D721Med (cell line): ENCODE measurements around the gene KCTD20.
"Not testable (repeated sequence)": the region's sequence is repeated elsewhere in the genome, so short reads cannot be mapped to it uniquely, and the experiment has no call there.

Source experiments
- DNase-seq: peaks from one replicate; pipeline ENCODE4 v3.0.0; 2011; ENCODE audit warnings: low spot score; ENCODE audit not compliant: insufficient read length
- FAIRE-seq: peaks from 2 replicates; lab custom pipeline; 2011; peaks lifted over from hg19 to GRCh38; lab: Jason Lieb, UNC
- TF ChIP-seq, protein P1 (sequence below): IDR thresholded peaks from 2 replicates; pipeline ENCODE4 v1.5.1; 2012; ENCODE audit warnings: mild to moderate bottlenecking, control low read depth; ENCODE audit not compliant: insufficient read depth; ENCODE audit errors: missing control alignments

KCTD20 gene

GRCh38 chr6:36442671-36443470, at the start of gene KCTD20, which contains the start of gene PXT1:
TSS of gene KCTD20 (plus strand) at chr6:36443000. CDS start at chr6:36470098, 27,098 bp downstream.
TSS of gene PXT1 (minus strand) at chr6:36442854. CDS start at chr6:36426082, 16,772 bp downstream.
- peak; percentile 77 for DNase-seq
- TF ChIP-seq, protein P1, sequence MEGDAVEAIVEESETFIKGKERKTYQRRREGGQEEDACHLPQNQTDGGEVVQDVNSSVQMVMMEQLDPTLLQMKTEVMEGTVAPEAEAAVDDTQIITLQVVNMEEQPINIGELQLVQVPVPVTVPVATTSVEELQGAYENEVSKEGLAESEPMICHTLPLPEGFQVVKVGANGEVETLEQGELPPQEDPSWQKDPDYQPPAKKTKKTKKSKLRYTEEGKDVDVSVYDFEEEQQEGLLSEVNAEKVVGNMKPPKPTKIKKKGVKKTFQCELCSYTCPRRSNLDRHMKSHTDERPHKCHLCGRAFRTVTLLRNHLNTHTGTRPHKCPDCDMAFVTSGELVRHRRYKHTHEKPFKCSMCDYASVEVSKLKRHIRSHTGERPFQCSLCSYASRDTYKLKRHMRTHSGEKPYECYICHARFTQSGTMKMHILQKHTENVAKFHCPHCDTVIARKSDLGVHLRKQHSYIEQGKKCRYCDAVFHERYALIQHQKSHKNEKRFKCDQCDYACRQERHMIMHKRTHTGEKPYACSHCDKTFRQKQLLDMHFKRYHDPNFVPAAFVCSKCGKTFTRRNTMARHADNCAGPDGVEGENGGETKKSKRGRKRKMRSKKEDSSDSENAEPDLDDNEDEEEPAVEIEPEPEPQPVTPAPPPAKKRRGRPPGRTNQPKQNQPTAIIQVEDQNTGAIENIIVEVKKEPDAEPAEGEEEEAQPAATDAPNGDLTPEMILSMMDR, result no peak
- FAIRE-seq, result no peak

DNA sequence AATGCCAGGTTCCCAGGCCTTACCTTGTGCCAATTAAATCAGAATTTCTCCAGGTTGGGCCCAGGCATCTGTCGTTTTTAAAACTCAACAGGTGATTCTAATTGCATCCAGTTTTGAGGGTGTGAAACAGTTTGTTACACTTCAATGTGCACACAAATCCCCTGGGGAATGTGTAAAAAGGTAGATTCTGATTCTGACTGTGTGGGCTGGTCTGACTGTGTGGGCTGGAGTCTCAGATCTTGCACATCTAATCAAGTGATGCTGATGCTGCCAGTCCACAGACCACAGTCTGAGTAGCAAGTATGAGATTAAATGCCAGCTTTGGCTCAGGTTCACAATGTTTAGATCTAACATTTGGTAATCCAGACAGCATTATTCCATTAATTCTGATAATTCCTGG, 42.8 kb upstream of the KCTD20 start:
- FAIRE-seq (no peak), DNase-seq (no peak)
- TF ChIP-seq, protein P1, result no peak

- TF ChIP-seq, protein P1, result no peak
- no peak for DNase-seq
- no peak for FAIRE-seq
These were observed 40.3 kb upstream of the KCTD20 start for GRCh38 chr6:36402481-36402880.

GRCh38 chr6:36404164-36404563, 38.6 kb upstream of the KCTD20 start:
- FAIRE-seq, result no peak
- TF ChIP-seq, protein P1, result no peak
- DNase-seq, result no peak

DNA sequence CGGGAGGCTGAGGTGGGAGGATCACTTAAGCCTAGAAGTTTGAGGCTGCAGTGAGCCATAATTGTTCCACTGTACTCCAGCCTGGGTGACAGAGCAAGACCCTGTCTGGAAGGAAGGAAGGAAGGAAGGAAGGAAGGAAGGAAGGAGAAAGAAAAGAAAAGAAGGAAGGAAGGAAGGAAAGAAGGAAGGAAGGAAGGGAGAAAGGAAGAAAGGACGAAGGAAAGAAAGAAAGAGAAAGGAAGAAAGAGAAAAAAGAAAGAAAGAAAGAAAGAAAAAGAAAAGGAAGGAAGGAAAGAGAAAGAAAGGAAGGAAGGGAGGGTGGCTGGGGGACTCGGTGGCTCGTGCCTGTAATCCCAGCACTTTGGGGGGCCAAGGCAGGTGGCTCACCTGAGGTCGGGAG, 33.1 kb upstream of the KCTD20 start:
- DNase-seq, FAIRE-seq: not testable (repeated sequence)

DNA sequence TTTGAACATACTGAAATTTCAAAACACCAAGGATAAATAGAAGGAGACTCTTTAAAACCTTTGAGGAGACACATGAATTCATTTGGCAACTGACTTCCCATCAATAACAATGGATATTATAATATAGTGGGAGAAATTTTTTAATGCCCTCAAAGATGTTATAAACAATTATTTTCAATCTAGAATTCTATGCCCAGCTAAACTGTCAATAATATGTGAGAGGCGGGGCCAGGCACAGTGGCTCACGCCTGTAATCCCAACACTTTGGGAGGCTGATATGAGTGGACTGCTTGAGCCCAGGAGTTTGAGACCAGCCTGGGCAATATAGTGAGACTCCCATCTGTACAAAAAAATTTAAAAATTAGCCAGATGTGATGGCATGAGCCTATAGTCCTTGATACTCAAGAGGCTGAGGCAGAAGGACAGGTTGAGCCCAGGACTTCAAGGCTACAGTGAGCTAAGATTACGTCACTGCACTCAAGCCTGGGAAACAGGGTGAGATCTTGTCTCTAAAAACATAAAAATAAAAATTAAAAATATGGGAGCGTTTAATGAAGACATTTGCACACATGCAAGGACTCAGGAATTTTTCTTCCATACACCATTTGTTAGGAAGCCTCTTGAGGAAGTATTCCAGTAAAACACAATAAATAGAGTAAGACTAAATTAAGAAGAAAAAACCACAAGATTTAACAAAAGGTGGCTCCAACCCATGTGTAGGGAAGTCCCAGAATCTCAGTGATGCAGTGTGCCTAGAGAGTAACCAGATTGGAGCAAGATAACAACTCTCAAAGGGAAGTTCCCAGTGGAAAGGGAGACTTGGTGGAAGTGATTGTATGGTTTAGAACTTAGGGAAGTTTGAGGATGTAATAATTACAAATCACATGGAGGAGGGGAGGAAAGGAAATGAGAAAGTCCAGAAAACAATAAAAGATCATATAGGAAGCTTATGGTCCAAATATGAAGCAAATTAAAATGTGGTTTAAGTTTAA, 29.0 kb upstream of the KCTD20 start:
- TF ChIP-seq, protein P1, result no peak
- DNase-seq (no peak), FAIRE-seq (no peak)

GRCh38 chr6:36414481-36414880, 28.3 kb upstream of the KCTD20 start:
- FAIRE-seq, result no peak
- no peak for DNase-seq
- TF ChIP-seq, protein P1, result no peak
